OCI-LY7 (cell line): Measurements from ENCODE around the gene SIGLEC9. TPM values are rescaled to one million over a fixed set of nuclear protein-coding genes. Genes with fewer than 3 reads are reported as not detected.

ENCODE experiments used
- BruUV-seq: library from RNA; stranded (reverse); fragments of 400-500 nt; replicated peaks from 2 replicates; lab custom pipeline; 2021; lab: Mats Ljungman, UMichigan
- CTCF ChIA-PET: fragments of 300-600 bp; sonication (Branson Sonifier 250); formaldehyde crosslinking; loops from one replicate; lab custom pipeline; 2022; ENCODE audit warnings: antibody characterized with exemption; ENCODE audit not compliant: unreplicated experiment; lab: Charles Lee
- POLR2A ChIA-PET: fragments of 300-600 bp; sonication (Branson Sonifier 250); formaldehyde crosslinking; loops from one replicate; lab custom pipeline; 2022; ENCODE audit warnings: antibody characterized with exemption; lab: Charles Lee
- DNase-seq: peaks from one replicate; pipeline ENCODE4 v3.0.0-alpha.2; 2015; ENCODE audit warnings: low spot score
- H2AFZ ChIP-seq: fragments of 200-600 bp; sonication (generic), shearing (Covaris generic); 2 replicates; pipeline ENCODE4 v1.6.1; 2014; ENCODE audit warnings: mild to moderate bottlenecking, antibody characterized with exemption, low read length, moderate library complexity
- H3K27ac ChIP-seq: fragments of 200-600 bp; sonication (generic); 2 replicates; pipeline ENCODE4 v1.5.1; 2014; ENCODE audit warnings: mixed run types, low read depth, mild to moderate bottlenecking, moderate library complexity, low read length, inconsistent platforms; ENCODE audit not compliant: poor library complexity, severe bottlenecking
- H3K36me3 ChIP-seq: fragments of 200-600 bp; sonication (generic); 2 replicates; pipeline ENCODE4 v1.6.1; 2014; ENCODE audit warnings: mild to moderate bottlenecking, antibody characterized with exemption, low read length, moderate library complexity, mixed read lengths; ENCODE audit not compliant: insufficient read depth
- H3K4me1 ChIP-seq: fragments of 200-600 bp; sonication (generic); 2 replicates; pipeline ENCODE4 v1.5.1; 2014; ENCODE audit warnings: mild to moderate bottlenecking, low read length; ENCODE audit not compliant: insufficient read depth, poor library complexity, severe bottlenecking
- H3K4me2 ChIP-seq: fragments of 200-600 bp; sonication (generic); 2 replicates; pipeline ENCODE4 v1.6.1; 2014; ENCODE audit warnings: mild to moderate bottlenecking, low read length
- H3K4me3 ChIP-seq: fragments of 200-600 bp; sonication (generic); 2 replicates; pipeline ENCODE4 v1.5.1; 2014; ENCODE audit warnings: mild to moderate bottlenecking, low read depth, low read length; ENCODE audit not compliant: poor library complexity, severe bottlenecking
- H3K79me2 ChIP-seq: fragments of 200-600 bp; sonication (generic); 2 replicates; pipeline ENCODE4 v1.6.1; 2016; ENCODE audit warnings: low read depth, mild to moderate bottlenecking, low read length, moderate library complexity, mixed read lengths; ENCODE audit not compliant: insufficient read depth
- H3K9me2 ChIP-seq: fragments of 200-600 bp; sonication (generic); 2 replicates; pipeline ENCODE4 v1.6.1; 2016; ENCODE audit warnings: mild to moderate bottlenecking, low read length, mixed read lengths; ENCODE audit not compliant: insufficient read depth
- H3K9me3 ChIP-seq: fragments of 200-600 bp; sonication (generic); 2 replicates; pipeline ENCODE4 v1.6.1; 2014; ENCODE audit warnings: mild to moderate bottlenecking, mixed run types, low read length, mixed read lengths
- H4K20me1 ChIP-seq: fragments of 200-600 bp; sonication (generic); 2 replicates; pipeline ENCODE4 v1.6.1; 2014; ENCODE audit warnings: mild to moderate bottlenecking, antibody characterized with exemption, low read length, moderate library complexity, mixed read lengths; ENCODE audit not compliant: insufficient read depth
- CTCF ChIP-seq: fragments of 200-600 bp; sonication (generic); conservative IDR thresholded peaks from 2 replicates; pipeline ENCODE4 v1.5.1; 2014; ENCODE audit warnings: mild to moderate bottlenecking, antibody characterized with exemption, low read length, moderate library complexity, mixed read lengths
- EZH2phosphoT487 ChIP-seq: fragments of 200-600 bp; sonication (generic); IDR thresholded peaks from 2 replicates; pipeline ENCODE4 v1.6.1; 2018; ENCODE audit warnings: low read depth, borderline replicate concordance, mild to moderate bottlenecking, mixed run types, antibody characterized with exemption, low read length, moderate library complexity, mixed read lengths
- intact Hi-C: fragments of 100-400 bp; cut with micrococcal nuclease; formaldehyde crosslinking; loops from one replicate; pipeline ENCODE4 v1.10.0; 2022; ENCODE audit not compliant: unreplicated experiment
- total RNA-seq, 2 experiments: library from RNA; depleted of rRNA in 1 of 2; stranded (reverse); fragments of >200 nt in 1 of 2; shearing (Covaris generic) in 1 of 2; gene quantifications; 2 replicates each; pipeline ENCODE4 v1.2.3, GENCODE V29; 2014 to 2022

SIGLEC9 gene
- total RNA-seq, 2 experiments from 2014 or later = not detected

- no peak overlapping the region for H3K27ac ChIP-seq
- BruUV-seq = no TSS peak
- no peak overlapping the region for H2AFZ ChIP-seq
- intact Hi-C loops = no loop called here
- no peaks in the 10 kb centered on the region for H3K79me2 ChIP-seq
- no peak overlapping the region for H3K4me3 ChIP-seq
- H3K9me3 ChIP-seq = no peaks in the 10 kb centered on the region
- CTCF ChIA-PET = no interaction called here
- H4K20me1 ChIP-seq = no peaks in the 10 kb centered on the region
- no peaks in the 10 kb centered on the region for H3K4me1 ChIP-seq
- no peaks in the 10 kb centered on the region for H3K36me3 ChIP-seq
- H3K4me2 ChIP-seq = no peak overlapping the region
- TF ChIP-seq EZH2phosphoT487 (no peak), CTCF (no peak)
- POLR2A ChIA-PET = no interaction called here
- H3K9me2 ChIP-seq = no peaks in the 10 kb centered on the region
- no peak for DNase-seq
Observed at GRCh38 chr19:51144482-51145045, 19.9 kb downstream of the SIGLEC9 start.

GRCh38 chr19:51145916-51146493 is 21.3 kb downstream of the SIGLEC9 start:
- H3K4me1 ChIP-seq = no peaks in the 10 kb centered on the region
- H3K9me2 ChIP-seq = no peaks in the 10 kb centered on the region
- POLR2A ChIA-PET = no interaction called here
- intact Hi-C loops = no loop called here
- TF ChIP-seq CTCF (no peak), EZH2phosphoT487 (no peak)
- H3K4me2 ChIP-seq = no peak overlapping the region
- H3K79me2 ChIP-seq = no peaks in the 10 kb centered on the region
- no peak overlapping the region for H3K27ac ChIP-seq
- no TSS peak for BruUV-seq
- H4K20me1 ChIP-seq = no peaks in the 10 kb centered on the region
- H3K9me3 ChIP-seq = no peaks in the 10 kb centered on the region
- H3K36me3 ChIP-seq = no peaks in the 10 kb centered on the region
- H3K4me3 ChIP-seq = no peak overlapping the region
- no peak for DNase-seq
- CTCF ChIA-PET = no interaction called here
- no peak overlapping the region for H2AFZ ChIP-seq

GRCh38 chr19:51146751-51147150 is 22.0 kb downstream of the SIGLEC9 start:
- H4K20me1 ChIP-seq = no peaks in the 10 kb centered on the region
- no peaks in the 10 kb centered on the region for H3K9me3 ChIP-seq
- no peak overlapping the region for H3K4me2 ChIP-seq
- H3K36me3 ChIP-seq = no peaks in the 10 kb centered on the region
- CTCF ChIA-PET = no interaction called here
- BruUV-seq = no TSS peak
- intact Hi-C loops = no loop called here
- DNase-seq = no peak
- no peak overlapping the region for H3K27ac ChIP-seq
- no peaks in the 10 kb centered on the region for H3K4me1 ChIP-seq
- POLR2A ChIA-PET = no interaction called here
- no peaks in the 10 kb centered on the region for H3K9me2 ChIP-seq
- no peak overlapping the region for H2AFZ ChIP-seq
- TF ChIP-seq CTCF = no peak
- TF ChIP-seq EZH2phosphoT487 = no peak
- no peak overlapping the region for H3K4me3 ChIP-seq
- no peaks in the 10 kb centered on the region for H3K79me2 ChIP-seq
